GM23338 (cell line): Measurements from ENCODE around the gene NR1I2. TPM values are rescaled to one million over a fixed set of nuclear protein-coding genes. Genes with fewer than 3 reads are reported as not detected.

Source experiments
- ATAC-seq: fragments of 200-7000 bp; cut with Tn5 transposase; 3 replicates; pipeline ENCODE4 v1.9.1; 2020
- DNase-seq: peaks from one replicate; pipeline ENCODE4 v3.0.0-alpha.2; 2015; ENCODE audit warnings: low spot score
- H2AFZ ChIP-seq: fragments of 200-600 bp; sonication (generic); 2 replicates; pipeline ENCODE4 v1.8.0; 2016; ENCODE audit warnings: antibody characterized with exemption, mild to moderate bottlenecking, moderate library complexity
- H3F3A ChIP-seq: fragments of 200-600 bp; sonication (generic); replicated peaks from 2 replicates; pipeline ENCODE4 v1.8.0; 2017; ENCODE audit warnings: antibody characterized with exemption, mixed run types, low read depth
- H3K27ac ChIP-seq: fragments of 200-600 bp; sonication (generic); 2 replicates; pipeline ENCODE4 v1.6.1; 2016; ENCODE audit warnings: low read depth
- H3K27me3 ChIP-seq: fragments of 200-600 bp; sonication (generic); 2 replicates; pipeline ENCODE4 v1.8.0; 2016; ENCODE audit warnings: mild to moderate bottlenecking, mixed run types, moderate library complexity; ENCODE audit not compliant: insufficient read depth
- H3K36me3 ChIP-seq: fragments of 200-600 bp; sonication (generic); 2 replicates; pipeline ENCODE4 v1.8.0; 2016; ENCODE audit warnings: mild to moderate bottlenecking; ENCODE audit not compliant: insufficient read depth
- H3K4me1 ChIP-seq: fragments of 200-600 bp; sonication (generic); 2 replicates; pipeline ENCODE4 v1.8.0; 2016; ENCODE audit warnings: mild to moderate bottlenecking, moderate library complexity; ENCODE audit not compliant: insufficient read depth
- H3K4me2 ChIP-seq: fragments of 200-600 bp; sonication (generic); 2 replicates; pipeline ENCODE4 v1.7.1; 2017; ENCODE audit warnings: mixed run types
- H3K4me3 ChIP-seq: fragments of 200-600 bp; sonication (generic); 2 replicates; pipeline ENCODE4 v1.6.1; 2016; ENCODE audit warnings: mixed run types
- H3K79me2 ChIP-seq: fragments of 200-600 bp; sonication (generic); replicated peaks from 2 replicates; pipeline ENCODE4 v1.8.0; 2017; ENCODE audit warnings: mild to moderate bottlenecking; ENCODE audit not compliant: insufficient read depth
- H3K9me2 ChIP-seq: fragments of 200-600 bp; sonication (generic); 2 replicates; pipeline ENCODE4 v1.8.0; 2017; ENCODE audit not compliant: insufficient read depth
- H4K20me1 ChIP-seq: fragments of 200-600 bp; sonication (generic); replicated peaks from 2 replicates; pipeline ENCODE4 v1.8.0; 2017; ENCODE audit warnings: mild to moderate bottlenecking; ENCODE audit not compliant: insufficient read depth
- H3K27ac Mint-ChIP-seq: 2 replicates; pipeline ENCODE4 v1.8.0; 2020; ENCODE audit warnings: inconsistent platforms, mild to moderate bottlenecking, moderate library complexity, mixed read lengths
- H3K27me3 Mint-ChIP-seq: 3 replicates; pipeline ENCODE4 v1.8.0; 2022; ENCODE audit warnings: low read depth, mild to moderate bottlenecking, moderate library complexity, mixed read lengths, inconsistent platforms; ENCODE audit not compliant: insufficient read depth, poor library complexity
- H3K36me3 Mint-ChIP-seq: 3 replicates; pipeline ENCODE4 v1.8.0; 2021; ENCODE audit warnings: low read depth, mild to moderate bottlenecking, inconsistent platforms, moderate library complexity, mixed read lengths
- H3K4me1 Mint-ChIP-seq: 3 replicates; pipeline ENCODE4 v1.8.0; 2020; ENCODE audit warnings: mild to moderate bottlenecking, inconsistent platforms, mixed read lengths
- H3K4me3 Mint-ChIP-seq: 3 replicates; pipeline ENCODE4 v1.8.0; 2021; ENCODE audit warnings: moderate library complexity, mild to moderate bottlenecking, inconsistent platforms, mixed read lengths
- H3K9me3 Mint-ChIP-seq: 3 replicates; pipeline ENCODE4 v1.8.0; 2020; ENCODE audit warnings: moderate library complexity, mild to moderate bottlenecking, inconsistent platforms, mixed read lengths
- CTCF ChIP-seq, 2 experiments: fragments of 200-600 bp in 1 of 2; sonication (generic) in 1 of 2; conservative IDR thresholded peaks; 2 replicates each; pipeline versions ENCODE4 v1.5.1 to v1.6.1; 2016 to 2017; ENCODE audit warnings: antibody characterized with exemption in 2 of 2, low read depth in 2 of 2, mild to moderate bottlenecking in 2 of 2, moderate library complexity in 1 of 2
- REST ChIP-seq: IDR thresholded peaks from one replicate; pipeline ENCODE4 v1.6.1; 2018; ENCODE audit warnings: antibody characterized with exemption; ENCODE audit not compliant: unreplicated experiment
- STAT1 ChIP-seq: IDR thresholded peaks from one replicate; pipeline ENCODE4 v1.6.1; 2016; ENCODE audit warnings: antibody characterized with exemption; ENCODE audit not compliant: unreplicated experiment
- ZNF331 ChIP-seq: fragments of 250-450 bp; sonication (Bioruptor Pico); IDR thresholded peaks from 2 replicates; pipeline ENCODE4 v1.5.0; 2020; ENCODE audit warnings: low read depth, mild to moderate bottlenecking, moderate library complexity
- ZNF462 ChIP-seq: fragments of 250-450 bp; sonication (Bioruptor Pico); IDR thresholded peaks from 2 replicates; pipeline ENCODE4 v1.5.0; 2020; ENCODE audit warnings: mild to moderate bottlenecking, moderate library complexity
- polyA plus RNA-seq: library from polyadenylated mRNA; unstranded; fragments of >200 nt; fragmentation: Nextera tagmentation; extraction: Ambion mirVana; gene quantifications from 2 replicates; pipeline ENCODE4 v1.2.1, GENCODE V29; 2016
- total RNA-seq: library from RNA; depleted of rRNA; stranded (reverse); fragments of >200 nt; shearing (Covaris generic); gene quantifications from 2 replicates; pipeline ENCODE4 v1.2.3, GENCODE V29; 2014; rRNA removed

Gene NR1I2
- total and polyA plus RNA-seq, 2 experiments from 2014 or later, result 0.89 to 4.4 TPM

- Histone ChIP-seq H4K20me1 (no peaks in the 10 kb centered on the region), H3K4me2 (no peak overlapping the region), H3K27ac (no peak overlapping the region), H3K36me3 (peaks cover 10% of the 10 kb centered on the region), H3K27me3 (no peaks in the 10 kb centered on the region), H3F3A (no peaks in the 10 kb centered on the region), H2AFZ (no peak overlapping the region), H3K9me2 (no peaks in the 10 kb centered on the region), H3K79me2 (no peaks in the 10 kb centered on the region; the same call in 1 of the 2 replicates), H3K4me1 (no peaks in the 10 kb centered on the region), H3K4me3 (no peak overlapping the region)
- no peak for ATAC-seq
- no peak for DNase-seq
- TF ChIP-seq CTCF (conservative IDR thresholded peaks at IDR 0.05; ENCODE audit: low read depth in 2 of 2) (no peak), STAT1 (no peak), REST (no peak), ZNF331 (CRISPR knock-in tag) (no peak), ZNF462 (no peak)
- no peaks in the 10 kb centered on the region for H3K4me1 Mint-ChIP-seq
- H3K27me3 Mint-ChIP-seq, result peaks cover 2% of the 10 kb centered on the region
- no peaks in the 10 kb centered on the region for H3K9me3 Mint-ChIP-seq
- H3K4me3 Mint-ChIP-seq, result no peak overlapping the region
- no peak overlapping the region for H3K27ac Mint-ChIP-seq
- H3K36me3 Mint-ChIP-seq, result peaks cover 29% of the 10 kb centered on the region
Measured at GRCh38 chr3:119864476-119864875, 82.6 kb downstream of the NR1I2 start.

Other genes with a start within 250 kb of the NR1I2 start
- gene CD80, start 222.5 kb upstream of the NR1I2 start, total RNA-seq, result not detected in 2 replicates
- gene CD80, start 222.5 kb upstream of the NR1I2 start, polyA plus RNA-seq, result not detected in 2 replicates
- 3.4 and 4.4 TPM in 2 replicates for gene ADPRH, start 202.6 kb upstream of the NR1I2 start, total RNA-seq
- gene ADPRH, start 202.6 kb upstream of the NR1I2 start, polyA plus RNA-seq, result 1.2 and 1.7 TPM in 2 replicates
- gene PLA1A, start 184.2 kb upstream of the NR1I2 start, total RNA-seq, result not detected in 2 replicates
- gene PLA1A, start 184.2 kb upstream of the NR1I2 start, polyA plus RNA-seq, result not detected in 2 replicates
- not detected in 2 replicates for gene POPDC2, start 121.5 kb upstream of the NR1I2 start, total RNA-seq
- 0.36 and 0.37 TPM in 2 replicates for gene POPDC2, start 121.5 kb upstream of the NR1I2 start, polyA plus RNA-seq
- 14.0 and 24.0 TPM in 2 replicates for gene COX17, start 104.7 kb upstream of the NR1I2 start, total RNA-seq
- gene COX17, start 104.7 kb upstream of the NR1I2 start, polyA plus RNA-seq, result 324 and 376 TPM in 2 replicates
- 3.7 and 4.9 TPM in 2 replicates for gene CFAP91, start 79.1 kb upstream of the NR1I2 start, total RNA-seq
- gene CFAP91, start 79.1 kb upstream of the NR1I2 start, polyA plus RNA-seq, result 2.3 and 2.4 TPM in 2 replicates